Left forelimb (tissue), 1 donor: ENCODE measurements around the gene MTSS2.

Experiments used
- DNase-seq: peaks from one replicate; pipeline ENCODE4 v3.0.0-alpha.2; 2018; ENCODE audit warnings: low spot score

Gene MTSS2

DNA sequence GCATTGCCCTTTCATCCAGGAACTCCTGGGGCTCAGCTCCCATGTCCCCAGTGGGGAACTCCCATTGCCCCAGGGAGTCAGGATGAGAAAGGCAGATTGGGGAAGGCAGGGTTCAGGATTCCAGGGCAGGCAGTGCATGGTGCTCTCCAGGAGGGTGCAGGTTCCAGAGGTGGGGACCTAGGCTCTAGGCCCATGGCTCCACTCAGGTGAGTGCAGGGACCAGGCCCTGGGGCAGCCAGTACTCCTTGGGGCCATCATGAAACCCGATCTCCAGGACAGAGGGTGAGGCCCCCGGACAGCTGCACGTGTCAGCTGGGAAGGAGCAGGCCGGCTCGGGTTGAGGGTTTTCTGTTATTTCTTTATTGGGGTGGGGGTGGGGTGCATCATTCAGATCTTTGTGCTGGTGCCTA is 1.3 kb upstream of the MTSS2 start:
- DNase-seq, result no peak

DNA sequence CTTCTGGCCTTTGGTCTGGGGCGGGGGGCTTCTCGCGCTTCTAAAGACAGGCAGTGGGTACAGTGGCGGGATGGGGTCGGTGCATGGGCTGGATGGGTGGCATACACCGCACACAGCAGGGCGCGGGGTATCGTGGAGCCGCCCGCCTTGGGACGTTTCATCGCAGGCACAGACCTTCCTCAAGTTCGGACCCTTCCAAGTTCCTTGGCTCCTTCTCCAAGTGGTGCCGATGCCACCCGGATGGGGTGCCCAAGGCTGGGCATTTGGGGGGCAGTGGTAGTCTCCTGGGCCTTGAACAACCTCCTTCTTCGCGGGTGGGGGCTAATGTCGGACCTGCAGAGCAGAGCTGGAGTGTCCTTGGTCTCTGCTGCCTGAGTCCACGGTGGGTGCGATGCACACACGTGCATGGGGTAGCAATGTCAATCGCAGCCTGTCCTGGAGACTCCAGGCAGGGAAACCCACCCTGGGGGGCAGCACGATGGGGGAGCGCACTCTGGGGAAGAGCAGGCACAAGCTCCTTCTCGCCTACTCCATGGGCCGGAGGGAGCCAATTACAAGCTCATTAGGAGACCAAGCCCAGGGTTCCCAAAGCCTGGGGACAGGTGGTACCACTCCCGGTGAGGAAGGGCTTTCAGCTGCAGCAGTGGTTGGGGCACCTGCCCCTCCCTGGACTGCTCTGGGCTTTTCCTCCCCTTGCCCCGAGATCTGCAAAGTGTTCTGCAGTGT is 686 bp upstream of the MTSS2 start:
- no peak for DNase-seq

GRCh38 chr16:70685061-70685937 is 554 bp downstream of the MTSS2 start:
- no peak for DNase-seq

- no peak for DNase-seq
These were observed 1.4 kb downstream of the MTSS2 start for GRCh38 chr16:70684146-70685060.

DNA sequence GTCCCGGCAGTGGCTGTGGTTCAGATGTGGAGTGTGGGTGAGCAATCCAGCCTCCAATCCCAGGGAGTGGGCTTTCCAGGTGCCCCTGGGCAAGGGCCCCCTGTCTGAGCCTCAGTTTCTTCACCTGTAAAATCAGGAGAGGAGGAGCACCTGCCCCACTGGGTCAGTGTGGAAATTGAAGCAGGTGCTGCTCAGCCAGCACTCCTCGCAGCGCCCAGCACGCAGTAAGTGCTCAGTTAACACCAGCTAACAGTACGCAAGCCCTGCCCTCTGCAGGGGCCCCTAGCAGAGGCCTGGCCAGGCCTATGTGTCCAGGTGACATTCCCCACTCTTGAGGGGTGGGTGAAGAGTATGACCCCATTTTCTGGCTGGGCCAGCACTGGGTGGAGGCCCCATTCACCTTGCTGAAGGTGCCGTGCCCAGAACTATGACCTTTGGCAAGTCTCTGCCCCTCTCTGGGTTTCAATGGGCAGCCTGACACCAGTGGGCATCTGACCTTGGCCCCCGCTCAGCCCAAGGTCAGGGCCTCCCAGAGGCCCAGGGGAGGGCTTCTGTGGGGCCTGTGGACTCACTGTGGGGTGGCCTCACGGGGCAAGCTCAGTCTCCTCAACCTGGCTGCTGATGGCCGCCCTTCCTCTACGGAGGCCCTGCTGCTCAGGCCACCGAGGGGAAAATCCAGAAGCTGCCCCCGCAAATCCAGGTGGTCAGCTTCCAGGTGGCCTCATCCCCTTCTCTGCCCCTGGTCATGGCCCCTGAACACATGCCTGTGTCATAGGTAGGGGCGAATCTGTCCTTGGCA is 2.5 kb downstream of the MTSS2 start:
- no peak for DNase-seq

- no peak for DNase-seq
These were observed 3.4 kb downstream of the MTSS2 start for GRCh38 chr16:70682239-70683145.

- DNase-seq, result no peak
These were observed 4.2 kb downstream of the MTSS2 start for GRCh38 chr16:70681382-70682238.

DNA sequence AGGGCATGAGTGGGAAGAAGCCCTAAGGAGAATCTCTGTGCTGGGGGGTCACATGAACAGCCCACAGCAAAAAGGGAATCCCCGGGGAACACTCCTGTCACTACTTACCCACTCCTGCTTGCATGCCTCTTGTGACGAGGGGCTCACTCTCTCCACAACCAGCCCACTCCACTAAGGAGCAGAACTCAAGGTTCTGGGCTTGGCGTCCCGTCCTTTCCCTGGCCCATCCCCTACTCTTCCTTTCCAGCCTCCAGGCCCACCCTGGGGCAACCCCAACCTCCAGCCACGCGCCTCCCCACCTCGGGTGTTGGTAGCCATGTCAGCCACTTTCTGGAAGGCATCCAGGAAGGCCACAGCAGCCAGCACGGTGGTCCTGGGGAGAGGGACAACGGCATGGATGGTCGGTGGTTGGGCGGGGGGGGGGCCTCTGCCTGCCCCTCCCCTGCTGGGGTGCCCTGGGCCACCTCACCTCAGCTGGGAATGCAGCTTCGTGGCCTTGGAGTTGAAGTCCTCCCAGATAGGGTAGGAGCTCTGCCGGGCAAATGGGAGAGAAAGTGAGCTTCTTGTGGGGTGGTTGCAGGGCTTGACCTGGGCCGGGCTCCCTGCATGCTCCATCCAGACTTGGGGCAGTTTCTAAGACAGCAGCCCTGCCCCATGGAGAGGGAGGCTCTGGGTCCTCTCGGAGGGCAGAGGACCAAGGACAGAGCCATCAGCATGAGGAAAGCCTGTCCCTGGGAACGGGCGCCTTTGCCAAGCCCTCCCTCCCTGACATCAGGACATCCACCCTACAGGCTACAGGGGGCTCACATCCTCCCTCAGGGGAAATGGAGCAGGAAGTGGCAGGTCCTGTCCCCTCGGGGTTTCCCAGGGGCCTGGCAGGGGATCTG is 5.1 kb downstream of the MTSS2 start:
- no peak for DNase-seq

DNA sequence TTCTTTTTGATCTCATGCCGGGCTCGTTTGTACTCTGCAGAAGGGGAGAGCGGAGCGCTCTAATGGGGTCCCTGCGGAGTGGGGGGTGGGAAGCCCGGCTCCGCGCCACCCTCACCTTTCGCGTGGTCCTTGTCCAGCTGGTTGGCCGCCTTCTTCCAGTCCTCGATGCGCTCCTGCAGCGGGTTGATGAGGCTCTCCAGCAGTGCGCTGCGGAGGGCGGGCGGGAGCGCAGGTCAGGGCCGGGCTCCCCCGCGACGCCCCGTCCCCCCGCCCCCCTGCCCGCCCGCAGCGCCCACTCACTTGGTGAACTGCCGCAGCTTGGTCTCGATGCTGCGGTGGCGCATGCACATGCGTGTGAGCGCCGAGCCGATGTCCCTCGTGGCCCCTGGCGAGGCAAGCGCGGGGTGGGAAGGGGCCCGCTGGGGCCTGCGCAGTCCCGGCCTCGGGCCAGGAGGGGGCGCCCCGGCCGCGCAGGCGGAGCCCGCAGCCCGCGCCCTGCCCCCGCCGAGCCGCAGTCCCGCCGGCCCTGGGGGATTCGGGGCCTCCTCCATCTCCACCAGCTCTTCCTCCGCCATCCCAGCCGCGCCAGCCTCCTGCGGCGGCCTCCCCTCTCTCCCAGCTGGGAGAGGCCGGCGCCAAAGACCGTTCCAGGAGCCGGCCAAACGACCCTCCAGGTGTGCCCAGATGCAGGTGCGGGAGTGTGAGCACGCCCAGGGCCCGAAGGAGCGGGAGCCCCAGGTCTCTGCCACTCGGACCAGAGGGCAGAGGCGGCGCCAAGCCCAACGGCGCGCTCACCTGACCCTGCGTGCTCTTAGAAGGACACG is 6.0 kb downstream of the MTSS2 start:
- DNase-seq, result no peak

DNA sequence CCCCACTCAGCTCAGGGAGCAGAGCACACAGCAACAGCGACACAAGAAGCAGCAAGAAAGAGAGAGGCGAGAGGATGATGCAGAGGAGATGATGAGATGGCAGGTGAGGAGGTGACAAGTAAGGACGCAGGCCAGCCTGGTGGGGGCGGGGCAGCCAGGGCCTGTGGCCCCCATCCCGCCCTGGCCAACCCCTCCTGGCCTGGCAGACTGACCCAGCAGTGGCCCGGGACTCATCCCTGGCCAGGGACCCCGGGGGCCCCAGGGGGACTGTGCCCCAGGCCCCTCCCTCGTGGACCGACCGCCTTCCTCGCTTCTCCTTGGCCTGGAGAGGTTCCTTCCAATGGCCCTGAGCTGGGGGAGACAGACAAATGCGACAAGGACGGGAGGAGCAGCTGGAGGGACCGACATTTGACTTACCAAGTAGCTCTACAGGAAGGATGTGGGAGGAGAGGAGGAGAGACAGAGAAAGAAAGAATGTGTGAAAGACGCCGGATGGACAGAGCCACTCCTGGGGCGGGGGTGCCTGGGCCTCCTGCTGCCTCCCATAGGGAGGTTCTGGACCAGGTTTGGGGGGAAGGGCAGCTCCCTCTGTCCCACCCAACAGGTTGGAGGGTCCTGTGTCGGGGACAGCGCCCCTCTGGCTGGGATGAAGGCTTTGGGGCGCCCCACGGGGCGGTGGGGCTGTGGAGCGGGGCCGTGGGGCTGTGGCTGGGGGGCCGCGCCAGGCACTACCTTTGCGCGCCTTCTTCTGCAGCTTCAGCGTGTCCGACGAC is 6.8 kb downstream of the MTSS2 start:
- no peak for DNase-seq

- no peak for DNase-seq
These were observed 7.5 kb downstream of the MTSS2 start for GRCh38 chr16:70678121-70678897.

- DNase-seq, result no peak
These were observed 8.2 kb downstream of the MTSS2 start for GRCh38 chr16:70677499-70678120.

DNA sequence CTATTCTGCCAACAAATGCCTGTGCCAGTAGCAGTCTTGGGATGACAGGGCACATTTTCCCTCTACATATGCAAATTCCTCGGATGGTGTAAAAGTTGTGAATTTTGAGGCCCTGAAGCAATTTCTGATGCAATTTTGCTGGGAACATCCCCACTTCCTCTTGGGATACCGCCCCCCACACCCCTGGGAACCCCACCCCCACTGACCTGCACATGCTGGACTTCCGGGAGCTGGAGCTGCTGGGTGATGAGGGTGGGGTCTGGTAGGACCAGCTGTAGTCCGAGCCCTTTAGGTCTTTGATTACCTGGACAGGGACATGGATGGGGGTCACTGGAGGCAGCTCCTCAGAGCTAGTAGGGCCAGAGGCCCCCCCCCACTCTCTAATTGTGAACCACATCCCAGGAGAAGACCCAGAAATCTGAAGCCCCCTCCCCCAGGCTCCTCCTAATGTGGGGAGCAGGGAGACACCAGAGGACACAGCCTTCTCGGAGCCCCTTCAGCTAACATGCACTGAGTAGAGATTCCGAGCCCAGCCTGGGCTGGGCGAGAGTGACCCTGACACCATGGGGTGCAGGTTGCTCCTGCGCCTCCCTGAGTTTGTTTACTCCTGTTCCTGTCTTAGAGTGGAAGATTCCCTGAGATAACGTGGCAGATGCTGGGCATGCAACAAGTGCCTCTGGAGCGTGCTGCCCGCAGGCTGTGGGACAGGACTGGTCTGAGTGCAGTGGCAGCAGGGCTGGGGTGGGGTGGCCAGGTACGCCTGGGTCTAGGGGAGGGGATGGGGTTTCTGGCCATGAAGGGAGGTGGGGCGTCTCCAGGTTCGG is 9.0 kb downstream of the MTSS2 start:
- no peak for DNase-seq

DNA sequence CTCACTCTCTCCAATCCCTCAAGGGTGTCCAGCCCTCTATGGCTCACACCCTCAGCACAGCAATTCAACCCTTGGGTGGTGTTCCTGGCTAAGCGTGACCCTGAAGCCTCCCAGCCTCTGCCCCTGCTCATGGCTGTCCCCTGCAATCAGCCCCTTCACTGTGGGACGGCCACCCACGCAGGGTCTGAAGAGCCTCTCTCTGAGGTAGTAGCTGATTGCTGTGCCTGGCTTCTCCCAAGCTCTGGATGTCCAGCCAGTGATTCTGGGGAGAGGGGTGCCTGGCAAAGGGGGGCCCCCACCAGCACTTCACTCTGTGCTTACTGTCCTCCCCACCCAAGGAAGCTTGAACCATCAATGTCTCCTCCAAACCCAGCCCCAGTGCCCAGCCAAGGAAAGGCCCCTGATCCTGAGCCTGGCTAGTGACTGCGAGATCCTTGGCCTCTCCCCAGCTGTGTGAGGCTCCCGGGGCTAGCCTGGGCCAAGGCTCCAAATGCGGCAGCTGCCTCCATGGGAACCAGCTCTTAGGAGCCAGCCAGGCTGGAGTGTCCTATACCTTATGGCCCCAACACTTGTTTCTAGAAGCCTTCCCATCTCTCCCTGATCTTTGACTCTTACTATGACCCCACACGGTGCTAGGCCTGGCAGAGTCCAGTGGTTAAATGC is 9.9 kb downstream of the MTSS2 start:
- no peak for DNase-seq
